GM21723 (cell line): ENCODE results near the gene TBCK.
"Not testable (repeated sequence)": the region's sequence is repeated elsewhere in the genome, so short reads cannot be mapped to it uniquely, and the experiment has no call there.

Experiments
- ATAC-seq: cut with Tn5 transposase; IDR thresholded peaks from one replicate; pipeline ENCODE4 v1.9.1; 2021; ENCODE audit warnings: mild to moderate bottlenecking, moderate library complexity; ENCODE audit not compliant: unreplicated experiment

TBCK gene

DNA sequence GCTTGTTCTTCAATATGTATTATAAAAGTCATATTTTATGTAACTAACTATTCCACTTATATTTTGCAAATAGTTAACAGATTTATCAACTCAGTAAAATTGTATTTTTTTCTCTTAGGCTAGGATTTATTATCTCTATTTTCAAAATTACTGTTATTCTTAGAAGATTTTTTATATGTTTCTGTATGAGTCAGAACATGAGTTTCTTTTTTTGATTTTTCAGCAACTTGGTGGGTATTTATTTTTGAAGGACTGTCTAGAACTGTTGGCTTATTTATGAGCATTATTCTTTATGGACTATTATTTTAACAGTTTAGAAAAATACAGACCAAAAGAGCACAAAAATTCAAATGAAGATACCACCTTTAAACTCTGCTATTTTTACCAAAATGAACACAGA lies 7.1 kb upstream of the TBCK start:
- ATAC-seq: no peak

GRCh38 chr4:106321814-106322213 lies 5.8 kb upstream of the TBCK start:
- ATAC-seq: not testable (repeated sequence)

- not testable (repeated sequence) for ATAC-seq
These were observed 5.2 kb upstream of the TBCK start for GRCh38 chr4:106321168-106321567.

GRCh38 chr4:106320235-106320634 lies 4.2 kb upstream of the TBCK start:
- ATAC-seq: no peak

- ATAC-seq: no peak
These were observed 2.5 kb upstream of the TBCK start for GRCh38 chr4:106318511-106318910.

- no peak for ATAC-seq
These were observed 1.8 kb upstream of the TBCK start for GRCh38 chr4:106317815-106318214.

DNA sequence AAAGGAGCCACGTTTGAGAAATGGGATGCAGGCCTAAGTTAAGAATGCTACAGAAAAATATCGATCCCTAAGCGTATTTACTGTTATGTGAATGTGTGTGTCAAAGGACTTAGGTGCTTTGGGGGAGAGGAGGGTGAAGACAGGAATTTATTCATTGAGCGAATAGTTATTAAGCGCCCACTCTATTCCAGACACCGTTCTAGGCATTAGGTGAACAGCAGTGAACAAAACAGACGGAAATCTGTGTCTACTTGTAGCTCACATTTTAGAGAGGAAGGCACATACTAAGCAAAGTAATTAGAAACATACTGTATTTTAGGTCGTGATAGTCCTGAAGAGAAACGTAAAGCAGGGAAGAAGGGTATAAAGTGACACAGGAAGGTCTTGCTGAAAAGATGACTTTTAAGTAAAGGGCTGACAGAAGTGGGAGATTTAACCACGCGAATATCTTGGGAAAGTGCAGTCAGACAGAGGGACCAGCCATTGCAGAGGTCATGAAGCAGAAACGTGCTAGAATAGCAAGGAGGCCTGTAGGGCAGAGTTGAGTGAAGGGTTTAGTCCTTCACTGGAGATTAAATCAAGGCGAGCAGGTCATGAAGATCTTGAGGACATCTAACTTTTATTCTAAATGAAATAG lies 882 bp upstream of the TBCK start:
- peak; percentile 7 for ATAC-seq

DNA sequence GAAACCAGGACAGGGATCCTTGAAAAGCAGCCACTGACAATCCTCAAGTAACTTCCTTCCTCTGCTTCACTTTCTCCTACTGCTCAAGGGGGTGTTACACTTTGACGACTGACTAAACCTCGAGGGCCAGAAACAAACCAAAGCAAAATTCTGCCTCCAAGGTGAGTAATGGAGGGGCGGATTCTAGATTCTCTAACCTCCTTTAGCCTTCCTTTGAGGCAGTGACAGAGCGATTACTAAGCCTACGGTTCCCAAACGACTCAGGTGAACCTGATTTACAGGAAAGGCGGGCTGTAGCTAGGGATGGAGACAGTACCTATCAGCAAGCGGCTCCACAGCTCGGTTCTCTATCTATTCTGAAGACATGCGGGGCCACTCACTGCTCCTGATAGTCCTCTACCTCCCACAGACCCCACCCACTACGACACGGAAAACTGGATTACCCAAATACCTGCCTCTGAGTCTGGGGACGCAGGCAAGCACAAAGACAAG lies 487 bp downstream of the TBCK start:
- ATAC-seq: peak; percentile 37

DNA sequence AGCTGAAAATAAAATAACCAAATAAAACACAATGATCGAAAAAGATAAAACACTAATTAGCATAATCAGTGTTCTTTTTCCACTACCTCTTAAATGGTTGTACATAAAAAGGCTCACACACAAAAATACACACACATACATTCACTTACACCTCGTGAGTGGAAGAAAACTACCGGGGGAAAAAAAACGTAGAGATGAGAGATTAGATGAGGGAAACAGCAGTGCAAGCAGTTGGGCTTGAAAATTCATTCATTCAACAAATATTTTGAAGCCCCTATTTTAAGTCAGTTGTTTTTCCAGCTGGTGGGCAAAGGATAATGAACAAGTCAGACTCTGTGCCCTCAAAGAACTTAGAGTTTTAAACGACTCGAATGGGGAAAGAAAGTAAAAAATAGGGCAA lies 1.0 kb downstream of the TBCK start:
- ATAC-seq: no peak

DNA sequence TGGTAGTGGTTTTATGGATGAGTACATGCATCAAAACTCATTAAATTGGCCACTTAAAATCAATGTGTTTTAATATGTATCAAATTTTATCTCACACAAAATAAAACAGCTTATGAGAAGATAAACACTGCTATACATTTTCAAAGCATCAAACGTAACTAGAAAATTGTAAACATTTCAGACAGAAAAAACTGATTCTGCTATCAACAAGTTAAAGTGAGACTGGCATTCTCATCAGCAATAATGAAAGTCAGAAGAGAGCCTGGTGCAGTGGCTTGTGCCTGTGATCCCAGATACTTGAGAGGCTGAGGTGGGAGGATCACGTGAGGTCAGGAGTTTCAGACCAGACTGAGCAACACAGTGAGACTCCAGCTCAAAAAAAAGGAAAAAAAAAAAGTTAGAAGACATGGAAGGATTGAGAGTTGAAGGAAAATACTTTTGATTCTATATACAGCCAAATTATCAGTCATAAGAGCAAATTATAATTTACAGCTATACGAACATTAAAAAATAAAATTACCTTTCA lies 2.9 kb downstream of the TBCK start:
- no peak for ATAC-seq

DNA sequence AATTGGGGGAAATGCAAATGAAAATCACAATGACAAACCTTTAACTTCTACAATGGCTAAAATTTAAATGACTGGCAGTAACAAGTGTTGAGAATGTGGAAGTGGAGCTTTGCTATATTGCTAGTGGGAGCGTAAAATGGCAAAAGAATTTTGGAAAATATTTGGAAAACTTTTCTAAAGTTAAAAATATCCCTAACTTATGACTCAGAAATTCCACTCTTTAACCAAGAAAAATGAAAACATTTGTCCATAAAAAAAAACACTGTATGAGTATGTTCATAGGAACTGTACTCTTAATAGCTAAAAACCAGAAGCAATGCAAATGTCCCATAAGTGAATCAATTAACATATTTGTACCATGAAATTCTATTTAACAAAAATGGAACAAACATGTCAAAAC lies 3.6 kb downstream of the TBCK start:
- no peak for ATAC-seq

DNA sequence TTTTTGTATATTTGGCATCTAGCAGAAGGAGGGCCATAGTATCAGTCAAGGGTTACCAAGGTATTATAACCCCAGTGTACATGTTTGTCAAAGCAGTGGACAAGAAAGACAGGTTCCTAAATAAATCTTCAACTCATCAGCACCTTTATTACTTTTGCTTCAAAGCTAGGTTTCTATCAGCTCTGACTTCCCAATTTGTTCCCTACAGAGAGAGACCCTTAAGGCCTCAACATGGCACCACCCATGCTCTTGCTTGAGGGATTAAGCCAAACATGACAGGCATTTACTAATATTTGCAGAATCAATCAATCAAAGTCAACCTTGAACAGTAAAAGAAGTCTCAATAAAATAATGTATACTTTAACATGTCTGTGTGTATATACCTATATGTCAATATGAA lies 9.4 kb downstream of the TBCK start:
- no peak for ATAC-seq

DNA sequence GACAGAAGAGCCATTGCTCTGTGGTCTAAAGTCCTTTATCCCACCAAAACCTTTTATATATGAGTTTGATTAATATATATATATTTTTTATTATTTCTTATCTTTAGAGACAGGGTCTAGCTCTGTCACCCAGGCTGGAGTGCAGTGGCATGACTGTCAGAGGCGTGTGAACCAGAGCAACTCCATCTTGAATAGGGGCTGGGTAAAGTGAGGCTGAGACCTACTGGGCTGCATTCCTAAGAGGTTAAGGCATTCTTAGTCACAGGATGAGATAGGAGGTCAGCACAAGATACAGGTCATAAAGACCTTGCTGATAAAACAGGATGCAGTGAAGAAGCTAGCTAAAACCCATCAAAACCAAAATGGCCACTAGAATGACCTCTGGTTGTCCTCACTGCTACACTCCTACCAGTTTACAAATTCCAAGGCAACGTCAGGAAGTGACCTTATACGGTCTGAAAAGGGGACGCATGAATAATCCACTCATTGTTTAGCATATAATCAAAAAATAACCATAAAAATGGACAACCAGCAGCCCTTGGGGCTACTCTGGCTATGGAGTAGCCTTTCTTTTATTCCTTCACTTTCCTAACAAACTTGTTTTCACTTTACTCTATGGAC lies 10.5 kb downstream of the TBCK start:
- no peak for ATAC-seq

DNA sequence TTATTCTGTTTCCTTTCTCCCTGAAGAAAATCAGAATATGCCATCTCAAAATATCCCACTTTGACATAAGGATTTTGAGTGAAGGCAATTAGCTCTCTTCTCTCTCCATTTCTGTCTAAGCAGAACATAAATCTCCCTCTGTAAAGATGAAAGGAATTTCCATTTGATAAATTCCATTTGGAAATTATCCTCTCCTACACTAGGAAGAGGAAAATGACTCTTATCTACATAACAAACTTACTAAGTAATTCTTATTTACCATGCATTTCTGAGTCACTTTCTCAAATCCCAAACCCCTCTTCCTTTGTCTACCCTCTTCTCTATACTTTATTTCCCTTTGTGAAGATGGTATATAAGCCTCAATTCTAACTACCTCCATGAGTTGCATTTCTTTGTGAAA lies 11.4 kb downstream of the TBCK start:
- no peak for ATAC-seq

DNA sequence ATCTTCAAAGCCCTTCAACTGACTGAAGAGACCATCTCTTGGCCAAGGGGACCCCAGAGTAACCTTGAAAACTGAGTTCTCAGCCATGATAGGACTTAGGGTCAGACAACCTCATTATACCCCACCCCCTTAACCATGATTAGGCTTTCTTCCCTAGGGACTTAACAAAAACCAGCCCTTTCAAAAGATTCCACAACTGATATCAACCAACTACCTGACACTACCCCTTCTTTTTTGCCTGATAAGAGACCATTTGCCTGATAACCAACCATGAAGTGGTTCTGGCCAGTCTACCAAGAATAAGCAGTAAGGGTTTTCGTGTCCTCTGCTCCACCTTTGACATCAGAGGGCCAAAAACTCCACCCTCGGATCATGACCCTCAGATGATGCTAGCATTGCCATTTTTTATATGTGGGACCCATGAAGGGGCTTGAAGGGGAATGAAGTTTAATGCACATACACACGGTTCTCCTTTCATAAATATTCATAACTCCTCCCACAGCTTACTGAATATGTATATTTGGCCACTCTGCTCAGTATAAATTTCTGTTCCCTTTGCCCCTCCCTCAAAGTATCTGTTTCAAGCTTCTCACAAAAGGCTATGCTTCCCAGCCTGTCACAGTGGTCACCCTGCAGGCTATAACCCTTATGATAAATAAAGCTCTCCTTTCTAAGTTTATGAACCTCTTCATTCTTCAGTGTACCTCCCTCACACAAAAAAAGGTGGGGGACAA lies 12.3 kb downstream of the TBCK start:
- no peak for ATAC-seq

- no peak for ATAC-seq
These were observed 14.0 kb downstream of the TBCK start for GRCh38 chr4:106302062-106302438.

- no peak for ATAC-seq
These were observed 14.5 kb downstream of the TBCK start for GRCh38 chr4:106301393-106302061.

- no peak for ATAC-seq
These were observed 16.0 kb downstream of the TBCK start for GRCh38 chr4:106299977-106300376.

- no peak for ATAC-seq
These were observed 18.6 kb downstream of the TBCK start for GRCh38 chr4:106297245-106298035.

GRCh38 chr4:106294062-106294461 lies 21.9 kb downstream of the TBCK start:
- no peak for ATAC-seq

DNA sequence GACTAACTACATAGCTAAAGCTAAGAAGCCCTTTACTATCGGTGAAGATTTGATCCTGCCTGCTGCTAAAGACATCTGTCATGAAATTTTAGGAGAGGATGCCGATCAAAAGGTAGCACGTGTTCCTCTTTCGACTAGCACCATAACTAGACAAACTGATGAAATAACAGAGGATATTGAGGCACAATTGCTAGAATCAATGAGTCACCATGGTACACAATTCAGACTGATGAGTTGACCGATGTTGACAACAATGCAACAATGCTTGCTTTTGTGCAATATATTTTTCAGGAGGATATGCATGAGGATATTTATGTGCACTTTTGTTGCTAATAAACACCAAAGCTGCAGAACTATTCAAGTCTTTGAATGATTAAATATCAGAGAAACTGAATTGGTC lies 24.3 kb downstream of the TBCK start:
- no peak for ATAC-seq
